Measurements from ENCODE around the gene KIF23.

KIF23 gene

DNA sequence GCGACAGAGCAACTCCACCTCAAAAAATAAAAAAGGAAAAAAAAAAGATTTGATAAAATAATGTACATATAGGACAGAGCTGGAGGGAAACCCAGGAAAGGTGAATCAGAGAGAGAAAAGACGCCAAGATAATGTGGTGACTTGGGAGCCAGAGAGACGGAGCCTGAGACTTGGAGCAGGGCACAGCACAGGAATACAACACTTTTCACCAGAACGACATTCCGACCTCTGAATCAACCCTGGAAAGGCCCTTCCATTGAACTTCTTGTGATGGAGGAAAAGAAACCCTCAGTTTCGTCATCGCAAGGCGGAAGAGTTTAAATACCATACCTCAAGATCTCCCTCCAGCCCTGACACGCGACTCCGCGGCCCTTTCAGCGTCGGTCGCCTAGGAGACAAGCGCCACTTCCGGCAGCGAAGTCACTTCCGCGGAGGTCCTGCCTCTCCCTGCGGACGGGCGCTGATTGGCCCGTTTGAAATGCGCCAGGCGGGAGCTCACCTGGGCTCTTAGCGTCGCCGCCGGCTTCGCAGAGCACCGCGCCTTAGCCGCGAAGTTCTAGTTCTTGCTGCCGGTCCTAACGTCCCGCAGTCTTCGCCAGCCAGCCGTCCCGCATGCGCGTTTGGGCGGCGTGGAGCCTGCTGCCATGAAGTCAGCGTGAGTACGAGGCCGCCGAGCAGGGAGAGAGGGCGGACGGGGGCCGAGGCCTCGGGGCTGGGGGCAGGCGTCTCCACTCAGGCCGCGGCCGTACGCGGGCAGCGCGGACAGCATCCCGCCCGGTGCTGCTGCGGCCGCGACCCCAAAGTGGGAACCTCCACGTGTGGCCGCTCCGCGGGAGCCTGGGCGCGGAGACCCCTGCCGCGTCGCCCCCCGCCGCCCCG is at the start of gene KIF23:
TSS of gene KIF23 (plus strand) at position 528 of the 879 bp plus-strand sequence. CDS start at position 645, 117 bp downstream.
- TF ChIP-seq, protein P1, sequence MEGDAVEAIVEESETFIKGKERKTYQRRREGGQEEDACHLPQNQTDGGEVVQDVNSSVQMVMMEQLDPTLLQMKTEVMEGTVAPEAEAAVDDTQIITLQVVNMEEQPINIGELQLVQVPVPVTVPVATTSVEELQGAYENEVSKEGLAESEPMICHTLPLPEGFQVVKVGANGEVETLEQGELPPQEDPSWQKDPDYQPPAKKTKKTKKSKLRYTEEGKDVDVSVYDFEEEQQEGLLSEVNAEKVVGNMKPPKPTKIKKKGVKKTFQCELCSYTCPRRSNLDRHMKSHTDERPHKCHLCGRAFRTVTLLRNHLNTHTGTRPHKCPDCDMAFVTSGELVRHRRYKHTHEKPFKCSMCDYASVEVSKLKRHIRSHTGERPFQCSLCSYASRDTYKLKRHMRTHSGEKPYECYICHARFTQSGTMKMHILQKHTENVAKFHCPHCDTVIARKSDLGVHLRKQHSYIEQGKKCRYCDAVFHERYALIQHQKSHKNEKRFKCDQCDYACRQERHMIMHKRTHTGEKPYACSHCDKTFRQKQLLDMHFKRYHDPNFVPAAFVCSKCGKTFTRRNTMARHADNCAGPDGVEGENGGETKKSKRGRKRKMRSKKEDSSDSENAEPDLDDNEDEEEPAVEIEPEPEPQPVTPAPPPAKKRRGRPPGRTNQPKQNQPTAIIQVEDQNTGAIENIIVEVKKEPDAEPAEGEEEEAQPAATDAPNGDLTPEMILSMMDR (conservative IDR thresholded peaks at IDR 0.05; ENCODE audit: low read depth, low read length), result no peak
- peaks cover 10% of the 10 kb centered on the region; the same call in 1 of the 2 replicates for H4K20me1 ChIP-seq (ENCODE audit: insufficient read depth)
- H3K36me3 ChIP-seq (ENCODE audit: insufficient read depth), result peaks cover 7% of the 10 kb centered on the region; the same call in 1 of the 2 replicates
- H3K4me2 ChIP-seq, result peak within 1 kb of the TSS; percentile 97
- peak within 1 kb of the TSS; percentile 79 for H3K9ac ChIP-seq
- H3K27ac ChIP-seq, result peak within 1 kb of the TSS; percentile 58
- no peaks in the 10 kb centered on the region for H3K27me3 ChIP-seq (ENCODE audit: insufficient read depth, low read depth)
- H3K4me3 ChIP-seq (IDR thresholded peaks at IDR 0.05; ENCODE audit: insufficient read depth, low read depth, low read length), result no peak within 1 kb of the TSS
- H3K79me2 ChIP-seq (ENCODE audit: insufficient read depth, low read depth), result peaks cover 41% of the 10 kb centered on the region
- H3K4me1 ChIP-seq (ENCODE audit: low read depth, poor library complexity, severe bottlenecking), result peaks cover 33% of the 10 kb centered on the region
- H2AFZ ChIP-seq (ENCODE audit: low read depth), result peak within 1 kb of the TSS; percentile 78

DNA sequence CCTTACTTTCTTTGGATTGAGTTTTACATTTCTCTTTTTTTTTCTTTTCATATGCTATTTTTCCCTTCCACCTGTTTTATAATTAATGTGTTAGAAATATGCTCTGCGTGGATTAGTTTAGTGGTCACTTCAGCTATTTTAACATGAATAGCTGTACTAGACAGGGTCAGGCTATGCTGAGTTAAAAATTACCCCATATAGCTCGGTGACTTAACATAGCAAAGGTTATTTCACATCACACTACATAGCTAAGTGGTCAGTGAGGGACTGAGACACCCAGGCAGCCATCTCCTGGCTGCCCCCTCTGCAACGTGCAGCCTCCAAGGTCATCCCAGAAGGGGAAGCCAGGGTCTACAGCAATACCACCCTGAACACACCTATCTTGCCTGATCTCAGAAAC is 46.9 kb upstream of the KIF23 start:
- Histone ChIP-seq H3K9ac (no peak overlapping the region), H3K4me3 (IDR thresholded peaks at IDR 0.05; ENCODE audit: insufficient read depth, low read depth, low read length) (no peak overlapping the region), H3K27me3 (ENCODE audit: insufficient read depth, low read depth) (no peaks in the 10 kb centered on the region), H3K4me1 (ENCODE audit: low read depth, poor library complexity, severe bottlenecking) (no peaks in the 10 kb centered on the region), H3K79me2 (ENCODE audit: insufficient read depth, low read depth) (no peaks in the 10 kb centered on the region), H4K20me1 (ENCODE audit: insufficient read depth) (no peaks in the 10 kb centered on the region), H2AFZ (ENCODE audit: low read depth) (no peak overlapping the region), H3K27ac (no peak overlapping the region), H3K36me3 (ENCODE audit: insufficient read depth) (no peaks in the 10 kb centered on the region), H3K4me2 (no peak overlapping the region)
- TF ChIP-seq, protein P1 (conservative IDR thresholded peaks at IDR 0.05; ENCODE audit: low read depth, low read length), result no peak

DNA sequence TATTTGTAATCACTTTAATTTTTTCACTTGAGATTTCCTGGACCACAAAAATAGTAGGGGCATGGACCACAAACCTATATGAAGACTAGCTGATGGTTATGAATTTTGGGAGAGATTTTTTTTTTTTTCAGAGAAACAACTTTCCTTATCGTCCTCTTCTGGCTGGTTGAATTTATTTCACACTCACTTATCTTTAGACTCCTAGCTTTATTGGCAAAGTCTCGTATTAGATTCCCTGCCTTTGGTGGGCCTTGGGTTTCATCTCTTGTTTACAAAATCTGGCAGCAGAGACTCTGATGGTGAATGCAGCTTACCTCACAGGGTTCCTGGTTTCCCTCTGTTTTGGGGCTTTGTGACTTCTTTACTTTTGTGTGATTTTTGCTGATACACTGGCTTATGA is 44.5 kb upstream of the KIF23 start:
- H3K4me3 ChIP-seq (IDR thresholded peaks at IDR 0.05; ENCODE audit: insufficient read depth, low read depth, low read length), result no peak overlapping the region
- H3K36me3 ChIP-seq (ENCODE audit: insufficient read depth), result no peaks in the 10 kb centered on the region
- no peaks in the 10 kb centered on the region for H4K20me1 ChIP-seq (ENCODE audit: insufficient read depth)
- H3K4me1 ChIP-seq (ENCODE audit: low read depth, poor library complexity, severe bottlenecking), result no peaks in the 10 kb centered on the region
- no peaks in the 10 kb centered on the region for H3K79me2 ChIP-seq (ENCODE audit: insufficient read depth, low read depth)
- H2AFZ ChIP-seq (ENCODE audit: low read depth), result no peak overlapping the region
- no peak overlapping the region for H3K9ac ChIP-seq
- H3K4me2 ChIP-seq, result no peak overlapping the region
- TF ChIP-seq, protein P1 (conservative IDR thresholded peaks at IDR 0.05; ENCODE audit: low read depth, low read length), result no peak
- H3K27me3 ChIP-seq (ENCODE audit: insufficient read depth, low read depth), result no peaks in the 10 kb centered on the region
- no peak overlapping the region for H3K27ac ChIP-seq

DNA sequence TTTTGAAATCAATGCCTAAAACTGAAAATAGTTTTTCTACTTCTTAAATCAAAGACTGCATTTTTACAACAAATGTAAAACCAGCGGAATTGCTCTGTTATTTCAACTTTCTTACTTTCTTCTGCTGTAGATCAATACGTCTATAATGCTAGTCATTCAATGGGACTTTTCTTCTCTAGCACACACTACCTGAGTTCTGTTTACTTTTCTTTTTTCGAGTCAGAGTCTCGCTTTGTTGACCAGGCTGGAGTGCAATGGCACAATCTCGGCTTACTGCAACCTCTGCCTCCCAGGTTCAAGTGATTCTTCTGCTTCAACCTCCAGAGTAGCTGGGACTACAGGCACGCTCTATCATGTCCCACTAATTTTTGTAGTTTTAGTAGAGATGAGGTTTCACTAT is 40.7 kb upstream of the KIF23 start:
- H3K4me1 ChIP-seq (ENCODE audit: low read depth, poor library complexity, severe bottlenecking), result no peaks in the 10 kb centered on the region
- H3K4me2 ChIP-seq, result no peak overlapping the region
- no peak overlapping the region for H3K27ac ChIP-seq
- H2AFZ ChIP-seq (ENCODE audit: low read depth), result no peak overlapping the region
- H3K9ac ChIP-seq, result no peak overlapping the region
- no peak overlapping the region for H3K4me3 ChIP-seq (IDR thresholded peaks at IDR 0.05; ENCODE audit: insufficient read depth, low read depth, low read length)
- TF ChIP-seq, protein P1 (conservative IDR thresholded peaks at IDR 0.05; ENCODE audit: low read depth, low read length), result no peak
- H3K79me2 ChIP-seq (ENCODE audit: insufficient read depth, low read depth), result no peaks in the 10 kb centered on the region
- no peaks in the 10 kb centered on the region for H3K36me3 ChIP-seq (ENCODE audit: insufficient read depth)
- H4K20me1 ChIP-seq (ENCODE audit: insufficient read depth), result no peaks in the 10 kb centered on the region
- H3K27me3 ChIP-seq (ENCODE audit: insufficient read depth, low read depth), result no peaks in the 10 kb centered on the region
